Mammary epithelial cell (primary cell): ENCODE results near the gene TRMT61A.

ENCODE experiments used
- CTCF ChIP-seq, 2 donors: IDR thresholded peaks in 1 of 2; conservative IDR thresholded peaks in 1 of 2; 2 replicates each; pipeline ENCODE4 v1.5.1; 2011 to 2012; ENCODE audit warnings: inconsistent platforms in 2 of 2, low read length in 2 of 2, mild to moderate bottlenecking in 2 of 2, control low read depth in 1 of 2, low read depth in 1 of 2; ENCODE audit not compliant: insufficient read depth in 1 of 2; ENCODE audit errors: extremely low read depth in 1 of 2
- EZH2 ChIP-seq: IDR thresholded peaks from 2 replicates; pipeline ENCODE4 v1.6.1; 2012; ENCODE audit warnings: low read length, inconsistent platforms, borderline replicate concordance

- no peak for TF ChIP-seq CTCF (conservative IDR thresholded peaks at IDR 0.05 in 1 of 2, IDR thresholded peaks at IDR 0.05 in 1 of 2; ENCODE audit: extremely low read depth in 1 of 2, insufficient read depth in 1 of 2, low read depth in 1 of 2, low read length in 2 of 2)
- no peak for TF ChIP-seq EZH2
Observed at GRCh38 chr14:103544388-103545218, 15.6 kb downstream of the TRMT61A start.
